B cell (primary cell): ENCODE measurements around the gene CYB5R3.

Experiments used
- EZH2 ChIP-seq: IDR thresholded peaks from 2 replicates; pipeline ENCODE4 v1.6.1; 2012; ENCODE audit warnings: borderline replicate concordance, low read depth, mild to moderate bottlenecking, moderate library complexity, low read length; ENCODE audit not compliant: insufficient read depth, poor library complexity, severe bottlenecking
- TF ChIP-seq, protein P1 (sequence below): fragments of 200-600 bp; IDR thresholded peaks from one replicate; pipeline ENCODE4 v1.8.0; 2022; ENCODE audit warnings: antibody characterized with exemption, mild to moderate bottlenecking

DNA sequence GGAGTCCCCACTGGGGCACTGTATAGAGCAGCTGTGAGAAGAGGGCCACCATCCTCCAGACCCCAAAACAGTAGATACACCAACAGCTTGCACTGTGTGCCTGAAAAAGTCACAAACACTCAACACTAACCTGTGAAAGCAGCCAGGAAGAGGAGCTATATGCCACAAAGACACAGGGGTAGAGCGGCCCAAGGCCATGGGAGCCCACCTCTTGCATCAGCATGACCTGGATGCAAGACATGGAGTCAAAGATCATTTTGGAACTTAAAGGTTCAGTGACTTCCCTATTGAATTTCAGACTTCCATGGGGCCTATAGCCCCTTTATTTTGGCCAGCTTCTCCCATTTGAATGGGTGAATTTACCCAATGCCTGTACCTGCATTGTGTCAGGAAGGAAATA is 29.7 kb upstream of the CYB5R3 start:
- TF ChIP-seq, protein P1, sequence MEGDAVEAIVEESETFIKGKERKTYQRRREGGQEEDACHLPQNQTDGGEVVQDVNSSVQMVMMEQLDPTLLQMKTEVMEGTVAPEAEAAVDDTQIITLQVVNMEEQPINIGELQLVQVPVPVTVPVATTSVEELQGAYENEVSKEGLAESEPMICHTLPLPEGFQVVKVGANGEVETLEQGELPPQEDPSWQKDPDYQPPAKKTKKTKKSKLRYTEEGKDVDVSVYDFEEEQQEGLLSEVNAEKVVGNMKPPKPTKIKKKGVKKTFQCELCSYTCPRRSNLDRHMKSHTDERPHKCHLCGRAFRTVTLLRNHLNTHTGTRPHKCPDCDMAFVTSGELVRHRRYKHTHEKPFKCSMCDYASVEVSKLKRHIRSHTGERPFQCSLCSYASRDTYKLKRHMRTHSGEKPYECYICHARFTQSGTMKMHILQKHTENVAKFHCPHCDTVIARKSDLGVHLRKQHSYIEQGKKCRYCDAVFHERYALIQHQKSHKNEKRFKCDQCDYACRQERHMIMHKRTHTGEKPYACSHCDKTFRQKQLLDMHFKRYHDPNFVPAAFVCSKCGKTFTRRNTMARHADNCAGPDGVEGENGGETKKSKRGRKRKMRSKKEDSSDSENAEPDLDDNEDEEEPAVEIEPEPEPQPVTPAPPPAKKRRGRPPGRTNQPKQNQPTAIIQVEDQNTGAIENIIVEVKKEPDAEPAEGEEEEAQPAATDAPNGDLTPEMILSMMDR, result no peak
- TF ChIP-seq EZH2, result no peak
